HUES64 (cell line): ENCODE data around the gene DNM2.

Experiments
- H3K27ac ChIP-seq: 2 replicates; pipeline ENCODE4 v1.7.0; 2013; ENCODE audit warnings: low read depth, low read length, inconsistent platforms
- H3K27me3 ChIP-seq: 2 replicates; pipeline ENCODE4 v1.6.1; 2013; ENCODE audit warnings: mild to moderate bottlenecking, low read length; ENCODE audit not compliant: insufficient read depth
- H3K36me3 ChIP-seq: 2 replicates; pipeline ENCODE4 v1.6.1; 2013; ENCODE audit warnings: mild to moderate bottlenecking, low read length; ENCODE audit not compliant: insufficient read depth
- H3K4me1 ChIP-seq: 2 replicates; pipeline ENCODE4 v1.6.1; 2013; ENCODE audit warnings: mild to moderate bottlenecking, low read length, moderate library complexity; ENCODE audit not compliant: insufficient read depth
- H3K4me3 ChIP-seq: 2 replicates; pipeline ENCODE4 v1.5.1; 2013; ENCODE audit warnings: mild to moderate bottlenecking, low read length, moderate library complexity
- H3K9ac ChIP-seq: 2 replicates; pipeline ENCODE4 v1.6.1; 2013; ENCODE audit warnings: mild to moderate bottlenecking, low read depth, low read length
- H3K9me3 ChIP-seq: 2 replicates; pipeline ENCODE4 v1.6.1; 2013; ENCODE audit warnings: low read depth, low read length; ENCODE audit not compliant: insufficient read depth
- WGBS: fragments of 150-250, 120-280 bp; methylation state at CpG from one replicate; pipeline ENCODE4 v1.1.7; 2013; ENCODE audit warnings: missing lambda C conversion rate; 5-methylcytosine and 5-hydroxymethylcytosine counted together

The DNM2 gene

GRCh38 chr19:10691883-10692282, 26.0 kb upstream of the DNM2 start:
- Histone ChIP-seq H3K27ac (no peak overlapping the region), H3K9me3 (no peaks in the 10 kb centered on the region), H3K27me3 (no peaks in the 10 kb centered on the region), H3K4me3 (no peak overlapping the region), H3K36me3 (peaks cover 57% of the 10 kb centered on the region), H3K9ac (no peak overlapping the region), H3K4me1 (no peaks in the 10 kb centered on the region)
- WGBS = 95% methylated on average over 5 of the region's 5 CpGs

GRCh38 chr19:10692673-10693264, 25.1 kb upstream of the DNM2 start:
- H3K9me3 ChIP-seq = no peaks in the 10 kb centered on the region
- H3K4me3 ChIP-seq = no peak overlapping the region
- no peaks in the 10 kb centered on the region for H3K4me1 ChIP-seq
- H3K27ac ChIP-seq = no peak overlapping the region; the same call in 1 of the 2 replicates
- 94% methylated on average over 5 of the region's 5 CpGs for WGBS
- no peak overlapping the region for H3K9ac ChIP-seq
- H3K36me3 ChIP-seq = peaks cover 49% of the 10 kb centered on the region
- H3K27me3 ChIP-seq = no peaks in the 10 kb centered on the region

GRCh38 chr19:10694706-10695307, 23.1 kb upstream of the DNM2 start:
- peak overlapping the region; percentile 41 for H3K4me3 ChIP-seq
- H3K4me1 ChIP-seq = no peaks in the 10 kb centered on the region
- no peaks in the 10 kb centered on the region for H3K9me3 ChIP-seq
- peak overlapping the region; percentile 7; the same call in 1 of the 2 replicates for H3K9ac ChIP-seq
- no peaks in the 10 kb centered on the region for H3K27me3 ChIP-seq
- H3K36me3 ChIP-seq = peaks cover 29% of the 10 kb centered on the region
- peak overlapping the region; percentile 73; the same call in 1 of the 2 replicates for H3K27ac ChIP-seq
- WGBS = 72% methylated on average over 16 of the region's 16 CpGs

GRCh38 chr19:10695401-10696398, 22.2 kb upstream of the DNM2 start:
- Histone ChIP-seq H3K4me3 (peak overlapping the region; percentile 41), H3K4me1 (no peaks in the 10 kb centered on the region), H3K9me3 (no peaks in the 10 kb centered on the region), H3K27ac (peak overlapping the region; percentile 73; the same call in 1 of the 2 replicates), H3K9ac (peak overlapping the region; percentile 7), H3K36me3 (peaks cover 20% of the 10 kb centered on the region), H3K27me3 (no peaks in the 10 kb centered on the region)
- WGBS = 19% methylated on average over 59 of the region's 59 CpGs

GRCh38 chr19:10699650-10700335, 18.1 kb upstream of the DNM2 start:
- WGBS = 64% methylated on average over 15 of the region's 15 CpGs

GRCh38 chr19:10701955-10702525, 15.8 kb upstream of the DNM2 start:
- Histone ChIP-seq H3K4me3 (peak overlapping the region; percentile 92), H3K9me3 (no peaks in the 10 kb centered on the region), H3K27me3 (no peaks in the 10 kb centered on the region), H3K4me1 (no peaks in the 10 kb centered on the region), H3K27ac (peak overlapping the region; percentile 76; the same call in 1 of the 2 replicates), H3K36me3 (peaks cover 4% of the 10 kb centered on the region; the same call in 1 of the 2 replicates), H3K9ac (peak overlapping the region; percentile 88)
- 4% methylated on average over 24 of the region's 24 CpGs for whole genome bisulfite sequencing

More at GRCh38 chr19:10699650-10700335, 18.1 kb upstream of the DNM2 start:
- Histone ChIP-seq H3K4me3 (no peak overlapping the region), H3K27ac (no peak overlapping the region), H3K27me3 (no peaks in the 10 kb centered on the region), H3K9ac (no peak overlapping the region), H3K9me3 (no peaks in the 10 kb centered on the region), H3K36me3 (0 out of 2 replicates have a peak, but pooled peaks cover 2% of the 10 kb centered on the region), H3K4me1 (no peaks in the 10 kb centered on the region)

- H3K4me1 ChIP-seq = no peaks in the 10 kb centered on the region
- WGBS = 94% methylated on average over 12 of the region's 12 CpGs
- H3K9ac ChIP-seq = no peak overlapping the region
- peaks cover 19% of the 10 kb centered on the region for H3K36me3 ChIP-seq
- H3K27ac ChIP-seq = no peak overlapping the region
- no peak overlapping the region for H3K4me3 ChIP-seq
- H3K27me3 ChIP-seq = no peaks in the 10 kb centered on the region
- no peaks in the 10 kb centered on the region for H3K9me3 ChIP-seq
Observed at GRCh38 chr19:10706990-10707389, 10.9 kb upstream of the DNM2 start.

GRCh38 chr19:10707440-10707839, 10.4 kb upstream of the DNM2 start:
- Histone ChIP-seq H3K27ac (no peak overlapping the region), H3K4me3 (no peak overlapping the region), H3K9ac (no peak overlapping the region), H3K36me3 (peaks cover 19% of the 10 kb centered on the region), H3K9me3 (no peaks in the 10 kb centered on the region), H3K4me1 (no peaks in the 10 kb centered on the region), H3K27me3 (no peaks in the 10 kb centered on the region)
- 98% methylated on average over 16 of the region's 16 CpGs for WGBS

GRCh38 chr19:10708291-10708690, 9.6 kb upstream of the DNM2 start:
- Histone ChIP-seq H3K4me3 (no peak overlapping the region), H3K4me1 (no peaks in the 10 kb centered on the region), H3K9ac (no peak overlapping the region), H3K36me3 (peaks cover 23% of the 10 kb centered on the region), H3K9me3 (no peaks in the 10 kb centered on the region), H3K27me3 (no peaks in the 10 kb centered on the region), H3K27ac (no peak overlapping the region)
- 90% methylated on average over 7 of the region's 7 CpGs for WGBS

GRCh38 chr19:10712045-10712444, 5.8 kb upstream of the DNM2 start:
- Histone ChIP-seq H3K27me3 (no peaks in the 10 kb centered on the region), H3K9me3 (no peaks in the 10 kb centered on the region), H3K27ac (no peak overlapping the region), H3K9ac (no peak overlapping the region), H3K4me1 (no peaks in the 10 kb centered on the region), H3K36me3 (peaks cover 30% of the 10 kb centered on the region), H3K4me3 (no peak overlapping the region)
- 92% methylated on average over 14 of the region's 14 CpGs for WGBS
